Naive thymus-derived CD8-positive, alpha-beta T cell (primary cell): ENCODE measurements around the gene NDRG3. TPM values are rescaled to one million over a fixed set of nuclear protein-coding genes. Genes with fewer than 3 reads are reported as not detected.

Experiments used
- polyA plus RNA-seq, 3 donors: library from polyadenylated mRNA; unstranded; fragments of 300-500 nt; fragmentation: Illumina TruSeq; gene quantifications; one replicate each; pipeline ENCODE4 v1.2.3, GENCODE V29; 2021
- total RNA-seq, 8 experiments: library from RNA in 2 of 8; stranded (reverse) in 2 of 8; gene quantifications; one replicate each; pipeline ENCODE4 v1.2.3 and lab custom pipeline; 2021 to 2026

The NDRG3 gene
- total and polyA plus RNA-seq, 5 experiments from 2014 or later, result 28.9 to 44.5 (median 40.0) TPM

Other genes starting within 250 kb of the NDRG3 start
- not detected for gene MYL9, start 204.6 kb downstream of the NDRG3 start, total RNA-seq
- gene MYL9, start 204.6 kb downstream of the NDRG3 start, polyA plus RNA-seq, result under 1 TPM in 1 of 3 donors, not detected in 2; 0.05 TPM
- 10 to 100 TPM; 37.8 to 38.4 TPM for gene TGIF2, start 172.5 kb downstream of the NDRG3 start, total RNA-seq
- gene TGIF2, start 172.5 kb downstream of the NDRG3 start, polyA plus RNA-seq, result 10 to 100 TPM; 25.7 to 36.8 (median 30.8) TPM
- gene RAB5IF, start 140.3 kb downstream of the NDRG3 start, total RNA-seq, result 10 to 100 TPM; 58.1 to 59.7 TPM
- 100 to 1,000 TPM; 113 to 141 (median 138) TPM for gene RAB5IF, start 140.3 kb downstream of the NDRG3 start, polyA plus RNA-seq
- 10 to 100 TPM; 34.3 to 34.4 TPM for gene SLA2, start 99.9 kb downstream of the NDRG3 start, total RNA-seq
- 10 to 100 TPM; 18.9 to 22.2 (median 19.1) TPM for gene SLA2, start 99.9 kb downstream of the NDRG3 start, polyA plus RNA-seq
- gene DSN1, start 27.7 kb upstream of the NDRG3 start, total RNA-seq, result 10 to 100 TPM; 12.3 to 12.6 TPM
- 10 to 100 TPM in 1 of 3 donors, 1 to 10 TPM in 2; 8.6 to 10.4 (median 8.7) TPM for gene DSN1, start 27.7 kb upstream of the NDRG3 start, polyA plus RNA-seq
- gene TLDC2, start 130.0 kb upstream of the NDRG3 start, total RNA-seq, result not detected
- gene TLDC2, start 130.0 kb upstream of the NDRG3 start, polyA plus RNA-seq, result under 1 TPM; 0.17 to 0.23 (median 0.20) TPM
- gene SAMHD1, start 205.6 kb upstream of the NDRG3 start, total RNA-seq, result 100 to 1,000 TPM; 204 to 220 TPM
- 100 to 1,000 TPM; 212 to 247 (median 219) TPM for gene SAMHD1, start 205.6 kb upstream of the NDRG3 start, polyA plus RNA-seq